ENCODE measurements around the gene LYRM4. TPM values are rescaled to one million over a fixed set of nuclear protein-coding genes. Genes with fewer than 3 reads are reported as not detected.

Gene LYRM4
- total and polyA plus RNA-seq, 2 donors (not counting 1 experiment from before 2014, with no cell fraction given), result 14.5 to 31.9 TPM

- TF ChIP-seq EZH2 (IDR thresholded peaks at IDR 0.05; ENCODE audit: low read length, missing control alignments), result no peak
- no peak for TF ChIP-seq CTCF (conservative IDR thresholded peaks at IDR 0.05 in 1 of 2, IDR thresholded peaks at IDR 0.05 in 1 of 2; ENCODE audit: low read depth in 1 of 2, low read length in 2 of 2)
- no peak overlapping the region for H2AFZ ChIP-seq (ENCODE audit: low read length)
- no peak overlapping the region for H3K4me3 ChIP-seq (replicated peaks in 1 of 4; ENCODE audit: control extremely low read depth in 1 of 4, insufficient read depth in 1 of 4, low read depth in 3 of 4, low read length in 4 of 4)
- DNase-seq (ENCODE audit: low read depth in 2 of 2), result no peak
- no peak overlapping the region for H3K4me2 ChIP-seq (ENCODE audit: extremely low read depth, insufficient read depth, low read length)
- no peaks in the 10 kb centered on the region for H3K27me3 ChIP-seq (ENCODE audit: control insufficient read depth, insufficient read depth, low read length)
- H4K20me1 ChIP-seq (ENCODE audit: control insufficient read depth, extremely low read depth, insufficient read depth, low read length), result no peaks in the 10 kb centered on the region
- no peaks in the 10 kb centered on the region for H3K4me1 ChIP-seq (ENCODE audit: control insufficient read depth, extremely low read depth, insufficient read depth, low read length)
- H3K9ac ChIP-seq (ENCODE audit: insufficient read depth, low read length), result no peak overlapping the region
- no peaks in the 10 kb centered on the region for H3K9me3 ChIP-seq (ENCODE audit: control insufficient read depth, insufficient read depth, low read depth, low read length)
- H3K27ac ChIP-seq (ENCODE audit: insufficient read depth, low read length), result no peak overlapping the region
- no peaks in the 10 kb centered on the region for H3K36me3 ChIP-seq (ENCODE audit: control insufficient read depth, insufficient read depth, low read length)
- no peaks in the 10 kb centered on the region for H3K79me2 ChIP-seq (ENCODE audit: control insufficient read depth, insufficient read depth, low read length)
These were observed 193.4 kb downstream of the LYRM4 start for GRCh38 chr6:5067305-5067704.

GRCh38 chr6:5066456-5067093 lies 194.2 kb downstream of the LYRM4 start:
- Histone ChIP-seq H3K36me3 (ENCODE audit: control insufficient read depth, insufficient read depth, low read length) (no peaks in the 10 kb centered on the region), H3K27ac (ENCODE audit: insufficient read depth, low read length) (no peak overlapping the region), H3K9me3 (ENCODE audit: control insufficient read depth, insufficient read depth, low read depth, low read length) (no peaks in the 10 kb centered on the region), H4K20me1 (ENCODE audit: control insufficient read depth, extremely low read depth, insufficient read depth, low read length) (no peaks in the 10 kb centered on the region), H3K9ac (ENCODE audit: insufficient read depth, low read length) (no peak overlapping the region), H3K4me1 (ENCODE audit: control insufficient read depth, extremely low read depth, insufficient read depth, low read length) (no peaks in the 10 kb centered on the region), H2AFZ (ENCODE audit: low read length) (no peak overlapping the region), H3K27me3 (ENCODE audit: control insufficient read depth, insufficient read depth, low read length) (no peaks in the 10 kb centered on the region), H3K4me2 (ENCODE audit: extremely low read depth, insufficient read depth, low read length) (no peak overlapping the region), H3K79me2 (ENCODE audit: control insufficient read depth, insufficient read depth, low read length) (no peaks in the 10 kb centered on the region), H3K4me3 (replicated peaks in 1 of 4; ENCODE audit: control extremely low read depth in 1 of 4, insufficient read depth in 1 of 4, low read depth in 3 of 4, low read length in 4 of 4) (no peak overlapping the region)
- TF ChIP-seq EZH2 (IDR thresholded peaks at IDR 0.05; ENCODE audit: low read length, missing control alignments), result no peak
- no peak for TF ChIP-seq CTCF (conservative IDR thresholded peaks at IDR 0.05 in 1 of 2, IDR thresholded peaks at IDR 0.05 in 1 of 2; ENCODE audit: low read depth in 1 of 2, low read length in 2 of 2)
- DNase-seq (ENCODE audit: low read depth in 2 of 2), result no peak

GRCh38 chr6:5063617-5064016 lies 197.1 kb downstream of the LYRM4 start:
- Histone ChIP-seq H3K9ac (ENCODE audit: insufficient read depth, low read length) (no peak overlapping the region), H3K4me2 (ENCODE audit: extremely low read depth, insufficient read depth, low read length) (no peak overlapping the region), H3K4me3 (replicated peaks in 1 of 4; ENCODE audit: control extremely low read depth in 1 of 4, insufficient read depth in 1 of 4, low read depth in 3 of 4, low read length in 4 of 4) (no peak overlapping the region), H4K20me1 (ENCODE audit: control insufficient read depth, extremely low read depth, insufficient read depth, low read length) (no peaks in the 10 kb centered on the region), H2AFZ (ENCODE audit: low read length) (no peak overlapping the region), H3K79me2 (ENCODE audit: control insufficient read depth, insufficient read depth, low read length) (no peaks in the 10 kb centered on the region), H3K9me3 (ENCODE audit: control insufficient read depth, insufficient read depth, low read depth, low read length) (no peaks in the 10 kb centered on the region), H3K4me1 (ENCODE audit: control insufficient read depth, extremely low read depth, insufficient read depth, low read length) (no peaks in the 10 kb centered on the region), H3K36me3 (ENCODE audit: control insufficient read depth, insufficient read depth, low read length) (no peaks in the 10 kb centered on the region), H3K27me3 (ENCODE audit: control insufficient read depth, insufficient read depth, low read length) (no peaks in the 10 kb centered on the region), H3K27ac (ENCODE audit: insufficient read depth, low read length) (no peak overlapping the region)
- TF ChIP-seq EZH2 (IDR thresholded peaks at IDR 0.05; ENCODE audit: low read length, missing control alignments), result no peak
- no peak for TF ChIP-seq CTCF (conservative IDR thresholded peaks at IDR 0.05 in 1 of 2, IDR thresholded peaks at IDR 0.05 in 1 of 2; ENCODE audit: low read depth in 1 of 2, low read length in 2 of 2)
- DNase-seq (ENCODE audit: low read depth in 2 of 2), result no peak
